BE2C (cell line): ENCODE data around the gene C11orf91.
"Not testable (repeated sequence)": the region's sequence is repeated elsewhere in the genome, so short reads cannot be mapped to it uniquely, and the experiment has no call there.

Experiments
- DNase-seq: peaks from one replicate; pipeline ENCODE4 v3.0.0-alpha.2; 2020
- H3K27me3 ChIP-seq: fragments of 250-450 bp; sonication (Bioruptor Pico); 2 replicates; pipeline ENCODE4 v1.5.1; 2020; ENCODE audit warnings: mild to moderate bottlenecking
- H3K36me3 ChIP-seq: fragments of 250-450 bp; sonication (Bioruptor Pico); 2 replicates; pipeline ENCODE4 v1.5.1; 2020; ENCODE audit warnings: mild to moderate bottlenecking
- H3K4me1 ChIP-seq: fragments of 250-450 bp; sonication (Bioruptor Pico); 2 replicates; pipeline ENCODE4 v1.5.1; 2020
- H3K4me3 ChIP-seq: 2 replicates; pipeline ENCODE4 v1.5.1; 2011; ENCODE audit warnings: low read depth, low read length
- H3K9me3 ChIP-seq: fragments of 250-450 bp; sonication (Bioruptor Pico); 2 replicates; pipeline ENCODE4 v1.5.1; 2020
- TF ChIP-seq, protein P1 (sequence below): IDR thresholded peaks from 2 replicates; pipeline ENCODE4 v1.5.1; 2012; ENCODE audit warnings: mild to moderate bottlenecking, low read depth, low read length

C11orf91 gene

DNA sequence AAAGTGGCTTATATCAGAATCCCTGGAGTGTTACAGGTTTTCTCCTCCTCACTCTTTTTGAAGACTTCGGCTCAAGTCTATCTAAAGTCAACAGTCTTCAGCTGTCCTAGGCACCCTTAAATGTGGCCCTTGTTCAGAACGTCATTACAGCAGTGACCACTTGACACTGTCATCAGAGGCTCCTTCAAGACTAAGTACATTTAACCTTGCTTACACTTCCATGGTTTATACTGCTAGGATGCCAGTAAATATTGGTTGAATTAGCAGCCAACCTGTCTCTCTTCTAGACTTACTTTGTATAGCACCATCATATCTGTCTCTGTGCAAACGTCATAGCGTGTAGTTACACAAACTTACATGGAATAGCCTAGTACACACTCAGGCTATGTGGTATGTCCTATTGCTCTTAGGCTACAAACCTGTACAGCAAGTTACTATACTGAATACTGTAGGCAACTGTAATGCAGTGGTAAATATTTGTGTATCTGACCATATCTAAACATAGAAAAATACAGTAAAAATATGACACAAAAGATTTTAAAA, 13.3 kb upstream of the C11orf91 start:
- no peaks in the 10 kb centered on the region for H3K4me1 ChIP-seq
- TF ChIP-seq, protein P1, sequence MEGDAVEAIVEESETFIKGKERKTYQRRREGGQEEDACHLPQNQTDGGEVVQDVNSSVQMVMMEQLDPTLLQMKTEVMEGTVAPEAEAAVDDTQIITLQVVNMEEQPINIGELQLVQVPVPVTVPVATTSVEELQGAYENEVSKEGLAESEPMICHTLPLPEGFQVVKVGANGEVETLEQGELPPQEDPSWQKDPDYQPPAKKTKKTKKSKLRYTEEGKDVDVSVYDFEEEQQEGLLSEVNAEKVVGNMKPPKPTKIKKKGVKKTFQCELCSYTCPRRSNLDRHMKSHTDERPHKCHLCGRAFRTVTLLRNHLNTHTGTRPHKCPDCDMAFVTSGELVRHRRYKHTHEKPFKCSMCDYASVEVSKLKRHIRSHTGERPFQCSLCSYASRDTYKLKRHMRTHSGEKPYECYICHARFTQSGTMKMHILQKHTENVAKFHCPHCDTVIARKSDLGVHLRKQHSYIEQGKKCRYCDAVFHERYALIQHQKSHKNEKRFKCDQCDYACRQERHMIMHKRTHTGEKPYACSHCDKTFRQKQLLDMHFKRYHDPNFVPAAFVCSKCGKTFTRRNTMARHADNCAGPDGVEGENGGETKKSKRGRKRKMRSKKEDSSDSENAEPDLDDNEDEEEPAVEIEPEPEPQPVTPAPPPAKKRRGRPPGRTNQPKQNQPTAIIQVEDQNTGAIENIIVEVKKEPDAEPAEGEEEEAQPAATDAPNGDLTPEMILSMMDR: no peak
- H3K9me3 ChIP-seq: no peaks in the 10 kb centered on the region
- H3K27me3 ChIP-seq: no peaks in the 10 kb centered on the region
- no peak for DNase-seq
- H3K36me3 ChIP-seq: no peaks in the 10 kb centered on the region
- no peak overlapping the region for H3K4me3 ChIP-seq

DNA sequence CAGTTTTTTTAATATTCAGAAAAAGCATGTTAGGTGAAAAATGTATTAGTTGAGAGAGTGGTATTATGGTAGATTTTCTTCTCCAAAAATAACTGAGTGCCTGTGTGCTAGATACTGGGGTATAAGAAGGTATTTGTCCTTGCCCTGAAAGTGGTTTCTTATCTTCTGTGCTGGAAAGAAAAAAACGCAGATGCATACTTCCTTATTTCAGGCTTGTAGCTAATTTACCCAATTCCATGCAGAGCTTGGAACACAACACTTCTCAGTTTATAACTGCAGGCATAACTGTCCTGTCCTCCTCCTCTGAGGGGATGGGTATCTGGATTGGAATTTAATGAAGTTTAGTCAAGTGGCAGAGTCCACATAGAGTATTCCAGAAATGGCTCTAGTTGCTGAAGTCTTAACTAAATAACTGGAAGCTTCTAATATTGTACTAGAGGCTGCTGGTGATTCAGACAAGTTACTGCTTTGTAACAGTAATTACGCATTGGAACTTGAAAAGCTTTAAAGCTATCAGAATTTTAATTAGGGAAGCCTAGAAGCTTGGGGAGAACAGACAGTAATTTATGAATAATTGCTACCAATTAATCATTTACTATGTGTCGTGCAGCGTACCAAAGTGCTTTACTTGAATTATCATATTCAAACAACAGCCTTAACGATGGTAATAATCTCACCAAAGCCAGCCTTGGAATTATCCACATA, 12.7 kb upstream of the C11orf91 start:
- TF ChIP-seq, protein P1: no peak
- DNase-seq: no peak
- H3K27me3 ChIP-seq: no peaks in the 10 kb centered on the region
- no peaks in the 10 kb centered on the region for H3K4me1 ChIP-seq
- H3K4me3 ChIP-seq: no peak overlapping the region
- no peaks in the 10 kb centered on the region for H3K36me3 ChIP-seq
- no peaks in the 10 kb centered on the region for H3K9me3 ChIP-seq

DNA sequence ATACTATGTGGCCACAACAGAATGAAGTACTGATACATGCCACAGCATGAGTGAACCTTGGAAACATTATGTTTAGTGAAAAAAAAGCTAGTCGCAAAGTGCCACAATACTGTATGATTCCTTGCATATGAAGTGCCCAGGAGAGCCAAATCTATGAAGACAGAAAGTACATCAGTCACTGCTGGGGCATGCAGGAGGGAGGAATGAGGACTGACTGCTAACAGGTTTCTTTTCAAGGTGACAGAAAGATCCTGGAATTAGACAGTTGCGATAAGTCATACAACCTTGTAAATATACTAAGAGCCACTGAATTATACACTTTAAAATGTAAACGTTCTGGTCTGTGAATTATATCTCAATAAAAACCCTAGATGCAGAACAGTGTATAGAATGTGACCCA, 11.8 kb upstream of the C11orf91 start:
- DNase-seq: no peak
- Histone ChIP-seq H3K9me3 (no peaks in the 10 kb centered on the region), H3K27me3 (no peaks in the 10 kb centered on the region), H3K36me3 (no peaks in the 10 kb centered on the region), H3K4me1 (no peaks in the 10 kb centered on the region), H3K4me3 (no peak overlapping the region)
- TF ChIP-seq, protein P1: no peak

DNA sequence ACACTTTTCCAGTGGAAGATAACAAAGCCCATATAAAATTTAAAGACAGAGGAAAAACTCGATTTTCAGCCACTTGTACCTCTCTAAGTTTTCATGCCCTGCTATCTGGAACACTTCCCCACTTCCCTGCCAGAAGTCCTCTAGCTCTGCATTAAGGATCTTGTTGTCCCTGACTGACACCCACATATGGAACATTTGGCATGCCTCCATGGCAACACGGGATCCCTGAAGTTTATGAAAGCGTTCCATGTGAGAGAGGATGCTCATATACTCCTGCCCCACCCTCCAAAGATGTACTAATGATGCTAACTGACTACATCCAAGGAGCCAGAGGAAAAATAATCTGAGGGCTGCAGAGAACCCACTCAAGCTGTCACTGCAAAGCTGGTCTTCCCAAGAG, 8.8 kb upstream of the C11orf91 start:
- H3K9me3 ChIP-seq: no peaks in the 10 kb centered on the region
- no peaks in the 10 kb centered on the region for H3K4me1 ChIP-seq
- H3K27me3 ChIP-seq: no peaks in the 10 kb centered on the region
- TF ChIP-seq, protein P1: no peak
- DNase-seq: no peak
- no peaks in the 10 kb centered on the region for H3K36me3 ChIP-seq
- no peak overlapping the region for H3K4me3 ChIP-seq

DNA sequence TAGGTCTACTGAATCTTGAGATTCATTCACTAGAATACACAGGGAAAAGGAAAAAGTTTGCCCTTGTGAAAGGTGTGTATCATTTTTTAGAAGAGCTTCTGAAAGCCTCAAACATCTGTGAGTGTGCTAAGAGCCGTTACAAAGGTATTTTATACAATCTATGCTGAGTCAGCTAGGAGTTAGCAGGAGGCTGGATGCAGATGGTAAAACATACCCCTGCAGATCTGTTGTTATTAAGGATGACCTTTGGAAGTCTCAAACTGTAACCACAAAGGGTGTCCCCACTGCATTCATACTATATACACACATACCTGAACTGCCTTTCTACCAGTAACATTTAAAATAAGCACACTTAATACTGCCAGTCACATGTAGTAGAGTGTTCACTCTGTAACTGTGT, 8.4 kb upstream of the C11orf91 start:
- H3K36me3 ChIP-seq: no peaks in the 10 kb centered on the region

DNA sequence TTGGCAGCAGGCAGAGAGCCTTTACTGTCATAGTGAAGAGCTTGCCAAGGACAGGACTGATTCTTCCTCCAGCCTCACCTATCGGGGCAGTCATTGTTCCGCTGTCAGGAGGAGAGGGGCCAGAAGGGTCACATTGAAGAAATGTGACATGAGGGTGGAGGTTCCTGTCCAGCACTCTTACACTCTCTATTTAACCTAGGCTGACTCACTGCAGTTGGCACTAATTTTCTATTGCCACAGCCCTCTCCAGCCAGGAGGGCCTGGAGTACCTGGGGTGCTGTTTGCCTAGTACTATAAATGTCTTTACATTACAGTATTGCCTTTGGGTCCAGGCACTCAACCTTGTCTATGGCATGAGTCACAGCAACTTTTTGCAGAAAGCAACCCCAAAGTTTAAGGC, 7.2 kb upstream of the C11orf91 start:
- H3K36me3 ChIP-seq, H3K4me3 ChIP-seq, H3K4me1 ChIP-seq, DNase-seq, H3K9me3 ChIP-seq, H3K27me3 ChIP-seq: not testable (repeated sequence)

More for the DNA sequence above, 8.4 kb upstream of the C11orf91 start:
- TF ChIP-seq, protein P1: no peak
- Histone ChIP-seq H3K9me3 (no peaks in the 10 kb centered on the region), H3K4me1 (no peaks in the 10 kb centered on the region), H3K4me3 (no peak overlapping the region), H3K27me3 (no peaks in the 10 kb centered on the region)
- no peak for DNase-seq
